Measurements from ENCODE around the gene TIAM1. TPM values are rescaled to one million over a fixed set of nuclear protein-coding genes. Genes with fewer than 3 reads are reported as not detected.

The TIAM1 gene
- total RNA-seq, 1 experiment from 2014 or later, result 22.5 TPM

GRCh38 chr21:31103163-31103562 is 240.9 kb downstream of the TIAM1 start:
- intact Hi-C loops (cut with micrococcal nuclease; ENCODE audit: unreplicated experiment), result no loop called here
- H3K36me3 ChIP-seq (ENCODE audit: low read depth), result no peaks in the 10 kb centered on the region
- no peak overlapping the region for H2AFZ ChIP-seq
- no peaks in the 10 kb centered on the region for H3K27me3 ChIP-seq (ENCODE audit: insufficient read depth, low read depth)
- no peaks in the 10 kb centered on the region for H3K9me3 ChIP-seq (ENCODE audit: insufficient read depth, low read depth)
- no peaks in the 10 kb centered on the region for H3K79me2 ChIP-seq (ENCODE audit: low read depth)
- ChIA-PET CTCF (no interaction called here), POLR2A (ENCODE audit: unreplicated experiment) (no interaction called here)
- H3K4me2 ChIP-seq, result no peak overlapping the region
- DNase-seq, result no peak
- no peaks in the 10 kb centered on the region for H3F3A ChIP-seq (ENCODE audit: insufficient read depth, low read depth)
- no peak overlapping the region for H3K4me3 ChIP-seq
- no peak for TF ChIP-seq EZH2 (IDR thresholded peaks at IDR 0.05; ENCODE audit: low read depth)
- TF ChIP-seq, protein P1, sequence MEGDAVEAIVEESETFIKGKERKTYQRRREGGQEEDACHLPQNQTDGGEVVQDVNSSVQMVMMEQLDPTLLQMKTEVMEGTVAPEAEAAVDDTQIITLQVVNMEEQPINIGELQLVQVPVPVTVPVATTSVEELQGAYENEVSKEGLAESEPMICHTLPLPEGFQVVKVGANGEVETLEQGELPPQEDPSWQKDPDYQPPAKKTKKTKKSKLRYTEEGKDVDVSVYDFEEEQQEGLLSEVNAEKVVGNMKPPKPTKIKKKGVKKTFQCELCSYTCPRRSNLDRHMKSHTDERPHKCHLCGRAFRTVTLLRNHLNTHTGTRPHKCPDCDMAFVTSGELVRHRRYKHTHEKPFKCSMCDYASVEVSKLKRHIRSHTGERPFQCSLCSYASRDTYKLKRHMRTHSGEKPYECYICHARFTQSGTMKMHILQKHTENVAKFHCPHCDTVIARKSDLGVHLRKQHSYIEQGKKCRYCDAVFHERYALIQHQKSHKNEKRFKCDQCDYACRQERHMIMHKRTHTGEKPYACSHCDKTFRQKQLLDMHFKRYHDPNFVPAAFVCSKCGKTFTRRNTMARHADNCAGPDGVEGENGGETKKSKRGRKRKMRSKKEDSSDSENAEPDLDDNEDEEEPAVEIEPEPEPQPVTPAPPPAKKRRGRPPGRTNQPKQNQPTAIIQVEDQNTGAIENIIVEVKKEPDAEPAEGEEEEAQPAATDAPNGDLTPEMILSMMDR (conservative IDR thresholded peaks at IDR 0.05), result no peak
- H3K27ac ChIP-seq, result no peak overlapping the region
- no peaks in the 10 kb centered on the region for H3K9me2 ChIP-seq (ENCODE audit: insufficient read depth)
- no TSS peak for BruUV-seq (replicated peaks)
- H3K4me1 ChIP-seq (replicated peaks; ENCODE audit: insufficient read depth), result no peaks in the 10 kb centered on the region
- no peaks in the 10 kb centered on the region for H4K20me1 ChIP-seq (ENCODE audit: insufficient read depth)

- no peaks in the 10 kb centered on the region for H3K36me3 ChIP-seq (ENCODE audit: low read depth)
- no peak for DNase-seq
- no peaks in the 10 kb centered on the region for H3K27me3 ChIP-seq (ENCODE audit: insufficient read depth, low read depth)
- H4K20me1 ChIP-seq (ENCODE audit: insufficient read depth), result no peaks in the 10 kb centered on the region
- H3K9me2 ChIP-seq (ENCODE audit: insufficient read depth), result no peaks in the 10 kb centered on the region
- no peak for TF ChIP-seq EZH2 (IDR thresholded peaks at IDR 0.05; ENCODE audit: low read depth)
- TF ChIP-seq, protein P1 (conservative IDR thresholded peaks at IDR 0.05), result no peak
- no peak overlapping the region for H2AFZ ChIP-seq
- H3K4me1 ChIP-seq (replicated peaks; ENCODE audit: insufficient read depth), result no peaks in the 10 kb centered on the region
- H3K4me3 ChIP-seq, result no peak overlapping the region
- no peak overlapping the region for H3K4me2 ChIP-seq
- intact Hi-C loops (cut with micrococcal nuclease; ENCODE audit: unreplicated experiment), result loop anchor here (2.0 to 10.0 kb wide), 2 partner anchors 82 to 1156 kb away; no protein-coding TSS in a partner anchor
- H3K27ac ChIP-seq, result no peak overlapping the region
- no TSS peak for BruUV-seq (replicated peaks)
- ChIA-PET CTCF (interaction anchor here (0.9 kb wide), 1 partner anchor 9 kb away, joined by 4 read pairs; no protein-coding TSS in a partner anchor), POLR2A (ENCODE audit: unreplicated experiment) (no interaction called here)
- no peaks in the 10 kb centered on the region for H3K79me2 ChIP-seq (ENCODE audit: low read depth)
- H3F3A ChIP-seq (ENCODE audit: insufficient read depth, low read depth), result no peaks in the 10 kb centered on the region
- H3K9me3 ChIP-seq (ENCODE audit: insufficient read depth, low read depth), result no peaks in the 10 kb centered on the region
Measured at GRCh38 chr21:31099122-31099521, 244.9 kb downstream of the TIAM1 start.

- H3K4me2 ChIP-seq, result no peak overlapping the region
- no peaks in the 10 kb centered on the region for H3K36me3 ChIP-seq (ENCODE audit: low read depth)
- no peak overlapping the region for H3K27ac ChIP-seq
- no peaks in the 10 kb centered on the region for H3K79me2 ChIP-seq (ENCODE audit: low read depth)
- no peaks in the 10 kb centered on the region for H3F3A ChIP-seq (ENCODE audit: insufficient read depth, low read depth)
- intact Hi-C loops (cut with micrococcal nuclease; ENCODE audit: unreplicated experiment), result loop anchor here (1.0 to 10.0 kb wide), 3 partner anchors 82 to 1156 kb away; no protein-coding TSS in a partner anchor
- TF ChIP-seq, protein P1 (conservative IDR thresholded peaks at IDR 0.05), result peak; percentile 74
- no peak for TF ChIP-seq EZH2 (IDR thresholded peaks at IDR 0.05; ENCODE audit: low read depth)
- CTCF ChIA-PET, result no interaction called here
- no peaks in the 10 kb centered on the region for H3K9me3 ChIP-seq (ENCODE audit: insufficient read depth, low read depth)
- no peaks in the 10 kb centered on the region for H3K4me1 ChIP-seq (replicated peaks; ENCODE audit: insufficient read depth)
- POLR2A ChIA-PET (ENCODE audit: unreplicated experiment), result no interaction called here
- H3K27me3 ChIP-seq (ENCODE audit: insufficient read depth, low read depth), result no peaks in the 10 kb centered on the region
- no TSS peak for BruUV-seq (replicated peaks)
- no peaks in the 10 kb centered on the region for H4K20me1 ChIP-seq (ENCODE audit: insufficient read depth)
- no peak overlapping the region for H2AFZ ChIP-seq
- H3K9me2 ChIP-seq (ENCODE audit: insufficient read depth), result no peaks in the 10 kb centered on the region
- no peak overlapping the region for H3K4me3 ChIP-seq
- peak in 1 of 2 experiments; percentile 43 for DNase-seq
Measured at GRCh38 chr21:31098576-31099005, 245.5 kb downstream of the TIAM1 start.

All from PC-9 (cell line).